Daoy (cell line): Measurements from ENCODE around the gene ATP10B. TPM values are rescaled to one million over a fixed set of nuclear protein-coding genes. Genes with fewer than 3 reads are reported as not detected.
"Not testable (repeated sequence)": the region's sequence is repeated elsewhere in the genome, so short reads cannot be mapped to it uniquely, and the experiment has no call there.

Experiments
- DNase-seq: peaks from one replicate; pipeline ENCODE4 v3.0.0-alpha.2; 2015; ENCODE audit warnings: low read depth
- total RNA-seq: library from RNA; depleted of rRNA; stranded (reverse); fragments of >200 nt; shearing (Covaris generic); gene quantifications from 2 replicates; pipeline ENCODE4 v1.2.3, GENCODE V29; 2014; rRNA removed

The ATP10B gene, protein sequence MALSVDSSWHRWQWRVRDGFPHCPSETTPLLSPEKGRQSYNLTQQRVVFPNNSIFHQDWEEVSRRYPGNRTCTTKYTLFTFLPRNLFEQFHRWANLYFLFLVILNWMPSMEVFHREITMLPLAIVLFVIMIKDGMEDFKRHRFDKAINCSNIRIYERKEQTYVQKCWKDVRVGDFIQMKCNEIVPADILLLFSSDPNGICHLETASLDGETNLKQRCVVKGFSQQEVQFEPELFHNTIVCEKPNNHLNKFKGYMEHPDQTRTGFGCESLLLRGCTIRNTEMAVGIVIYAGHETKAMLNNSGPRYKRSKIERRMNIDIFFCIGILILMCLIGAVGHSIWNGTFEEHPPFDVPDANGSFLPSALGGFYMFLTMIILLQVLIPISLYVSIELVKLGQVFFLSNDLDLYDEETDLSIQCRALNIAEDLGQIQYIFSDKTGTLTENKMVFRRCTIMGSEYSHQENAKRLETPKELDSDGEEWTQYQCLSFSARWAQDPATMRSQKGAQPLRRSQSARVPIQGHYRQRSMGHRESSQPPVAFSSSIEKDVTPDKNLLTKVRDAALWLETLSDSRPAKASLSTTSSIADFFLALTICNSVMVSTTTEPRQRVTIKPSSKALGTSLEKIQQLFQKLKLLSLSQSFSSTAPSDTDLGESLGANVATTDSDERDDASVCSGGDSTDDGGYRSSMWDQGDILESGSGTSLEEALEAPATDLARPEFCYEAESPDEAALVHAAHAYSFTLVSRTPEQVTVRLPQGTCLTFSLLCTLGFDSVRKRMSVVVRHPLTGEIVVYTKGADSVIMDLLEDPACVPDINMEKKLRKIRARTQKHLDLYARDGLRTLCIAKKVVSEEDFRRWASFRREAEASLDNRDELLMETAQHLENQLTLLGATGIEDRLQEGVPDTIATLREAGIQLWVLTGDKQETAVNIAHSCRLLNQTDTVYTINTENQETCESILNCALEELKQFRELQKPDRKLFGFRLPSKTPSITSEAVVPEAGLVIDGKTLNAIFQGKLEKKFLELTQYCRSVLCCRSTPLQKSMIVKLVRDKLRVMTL (N-terminal part only)
- total RNA-seq: not detected in 2 replicates

DNA sequence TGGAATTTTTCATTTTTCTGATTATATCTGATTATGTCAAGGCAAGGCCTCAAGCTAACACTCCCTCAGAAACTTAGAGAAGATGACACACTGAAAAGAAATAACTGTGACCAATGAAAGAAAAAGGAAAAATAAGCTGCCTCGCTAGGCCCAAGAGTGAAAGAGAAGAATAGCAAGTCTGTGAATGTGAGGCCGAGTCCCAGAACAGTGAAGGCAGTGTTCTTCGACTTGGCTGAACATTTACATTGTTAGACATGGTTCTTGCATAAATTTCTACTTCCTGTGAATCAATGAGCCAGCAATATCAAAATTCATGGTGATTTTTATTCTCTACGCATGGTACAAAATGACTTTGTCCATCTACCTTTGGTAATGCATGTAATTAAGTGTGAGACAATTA lies at the start of gene ATP10B:
Gene ATP10B (minus strand): TSS at position 163 of the 400 bp plus-strand sequence. CDS start 164,137 bp downstream, outside the sequence.
- DNase-seq: no peak

DNA sequence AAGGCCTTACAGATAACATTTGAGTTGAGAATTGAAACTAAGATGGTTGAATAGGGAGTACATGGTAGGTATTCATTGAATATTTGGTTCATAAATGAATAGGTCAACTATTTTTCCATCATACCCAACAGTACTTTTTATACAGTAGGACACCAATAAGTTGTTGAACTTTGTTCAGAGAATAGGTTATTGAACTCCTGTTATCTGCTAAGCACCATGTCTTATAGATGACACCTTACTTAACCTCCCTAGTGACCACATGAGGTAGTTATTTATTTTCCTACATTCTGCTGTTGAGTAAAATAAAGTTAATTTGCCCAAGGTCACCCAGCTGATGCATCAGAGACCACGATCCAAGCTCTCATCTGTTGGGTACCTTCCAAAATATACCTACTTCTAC lies 49.6 kb upstream of the ATP10B start:
- no peak for DNase-seq

DNA sequence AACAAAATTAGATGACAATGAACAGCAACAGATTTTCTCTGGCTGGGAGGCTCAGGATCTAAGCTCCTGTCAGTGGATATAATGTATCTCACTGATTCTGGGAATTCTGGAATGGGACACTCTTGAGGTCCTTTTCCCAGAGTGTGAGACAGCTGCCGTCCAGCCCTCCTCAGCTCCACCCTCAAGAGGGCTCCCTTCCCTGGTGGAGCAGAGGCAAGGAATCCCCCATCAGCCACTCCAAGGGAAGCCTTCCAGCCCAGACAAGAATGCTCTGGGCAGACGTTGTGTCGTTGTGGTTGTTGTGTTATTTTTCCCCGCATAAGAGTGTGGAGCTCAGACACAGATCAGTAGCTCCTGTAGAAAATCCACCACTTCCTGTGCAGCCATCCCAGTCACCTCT lies 47.7 kb upstream of the ATP10B start:
- DNase-seq: no peak

DNA sequence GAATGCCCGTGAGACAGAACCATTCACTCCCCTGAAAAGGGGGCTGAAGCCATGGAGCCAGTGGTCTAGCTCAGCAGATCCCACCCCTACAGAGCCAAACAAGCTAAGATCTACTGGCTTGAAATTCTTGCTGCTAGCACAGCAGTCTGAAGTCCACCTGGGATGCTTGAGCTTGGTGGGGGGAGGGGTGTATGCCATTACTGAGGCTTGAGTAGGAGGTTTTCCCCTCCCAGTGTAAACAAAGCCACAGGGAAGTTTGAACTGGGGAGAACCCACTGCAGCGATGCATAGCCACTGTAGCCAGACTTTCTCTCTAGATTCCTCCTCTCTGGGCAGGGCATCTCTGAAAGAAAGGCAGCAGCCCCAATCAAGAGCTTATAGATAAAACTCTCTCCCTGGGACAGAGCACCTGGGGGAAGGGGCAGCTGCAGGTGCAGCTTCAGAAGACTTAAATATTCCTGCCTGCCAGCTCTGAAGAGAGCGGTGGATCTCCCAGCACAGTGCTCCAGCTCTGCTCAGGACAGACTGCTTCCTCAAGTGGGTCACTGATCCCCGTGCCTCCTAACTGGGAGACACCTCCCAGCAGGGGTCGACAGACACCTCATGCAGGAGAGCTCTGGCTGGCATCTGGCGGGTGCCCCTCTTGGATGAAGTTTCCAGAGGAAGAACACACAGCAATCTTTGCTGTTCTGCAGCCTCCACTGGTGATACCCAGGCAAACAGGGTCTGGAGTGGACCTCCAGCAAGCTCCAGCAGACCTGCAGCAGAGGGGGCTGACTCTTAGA lies 41.4 kb upstream of the ATP10B start:
- DNase-seq: not testable (repeated sequence)

DNA sequence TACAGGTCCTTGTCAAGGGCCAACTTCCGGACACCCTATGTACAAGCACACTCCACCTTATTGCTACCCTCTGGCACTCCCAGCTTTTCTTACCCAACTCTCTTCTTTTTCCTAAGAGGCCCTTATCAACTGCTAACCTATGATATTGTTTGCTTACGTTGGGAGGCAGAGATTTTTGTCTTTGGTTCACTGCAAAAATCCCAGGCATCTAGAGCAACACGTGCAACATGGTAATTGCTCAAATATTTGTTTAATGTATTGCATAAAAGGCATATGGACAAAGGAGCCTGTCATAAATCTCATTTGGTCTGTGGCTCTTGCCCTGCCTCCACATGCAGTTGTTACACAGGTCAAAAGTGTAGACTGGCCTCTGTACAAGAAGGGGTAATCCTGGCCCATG lies 35.8 kb upstream of the ATP10B start:
- DNase-seq: no peak

DNA sequence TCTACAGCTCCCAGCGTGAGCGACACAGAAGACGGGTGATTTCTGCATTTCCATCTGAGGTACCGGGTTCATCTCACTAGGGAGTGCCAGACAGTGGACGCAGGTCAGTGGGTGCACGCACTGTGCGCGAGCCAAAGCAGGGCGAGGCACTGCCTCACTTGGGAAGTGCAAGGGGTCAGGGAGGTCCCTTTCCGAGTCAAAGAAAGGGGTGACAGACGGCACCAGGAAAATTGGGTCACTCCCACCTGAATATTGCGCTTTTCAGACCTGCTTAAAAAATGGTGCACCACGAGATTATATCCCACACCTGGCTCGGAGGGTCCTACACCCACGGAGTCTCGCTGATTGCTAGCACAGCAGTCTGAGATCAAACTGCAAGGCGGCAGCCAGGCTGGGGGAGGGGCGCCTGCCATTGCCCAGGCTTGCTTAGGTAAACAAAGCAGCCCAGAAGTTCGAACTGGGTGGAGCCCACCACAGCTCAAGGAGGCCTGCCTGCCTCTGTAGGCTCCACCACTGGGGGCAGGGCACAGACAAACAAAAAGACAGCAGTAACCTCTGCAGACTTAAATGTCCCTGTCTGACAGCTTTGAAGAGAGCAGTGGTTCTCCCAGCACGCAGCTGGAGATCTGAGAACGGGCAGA lies 21.7 kb upstream of the ATP10B start:
- DNase-seq: not testable (repeated sequence)

DNA sequence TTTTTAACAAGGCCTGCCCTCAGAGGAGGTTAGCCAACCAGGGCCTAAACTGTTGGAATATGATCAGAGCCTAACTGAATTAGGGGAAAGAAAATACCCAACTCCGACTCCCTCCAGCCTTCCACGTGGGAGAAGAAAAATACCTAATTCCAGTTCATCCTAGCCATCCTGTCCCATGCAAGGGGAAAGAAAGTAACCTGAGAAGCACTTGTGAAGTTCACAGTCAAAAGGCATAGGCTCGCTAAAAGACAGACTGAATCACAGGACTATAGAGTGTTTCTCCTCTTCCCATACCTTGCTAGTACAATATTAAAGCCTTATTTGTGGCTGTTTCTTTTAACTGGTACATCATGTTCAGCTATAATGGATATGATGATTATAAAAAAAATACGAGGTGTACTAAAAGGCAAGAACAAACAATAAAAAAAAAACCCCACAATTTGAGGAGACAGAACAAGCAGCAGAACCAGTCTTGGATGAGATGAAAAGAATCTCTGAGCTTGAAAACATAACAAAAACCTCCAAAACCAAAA lies 18.0 kb upstream of the ATP10B start:
- DNase-seq: no peak

DNA sequence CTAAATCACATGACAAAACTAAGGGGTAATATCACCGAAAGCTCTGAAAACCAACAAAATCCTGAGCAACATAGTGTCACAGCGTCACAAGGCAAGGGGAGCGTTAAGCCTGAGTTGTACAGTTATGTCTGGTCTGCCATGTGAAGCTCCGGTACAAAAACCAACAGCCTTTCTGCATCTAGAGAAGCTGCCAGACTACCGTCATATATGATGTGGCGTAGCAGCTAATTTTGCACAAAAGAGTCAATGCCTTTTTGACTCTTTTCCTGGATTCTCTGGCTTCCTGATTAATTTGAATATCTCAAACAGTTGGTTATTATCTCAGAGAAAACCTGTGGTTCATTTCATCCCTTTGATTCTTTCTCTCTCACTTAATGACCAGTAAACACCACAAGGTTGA lies 16.0 kb upstream of the ATP10B start:
- no peak for DNase-seq

DNA sequence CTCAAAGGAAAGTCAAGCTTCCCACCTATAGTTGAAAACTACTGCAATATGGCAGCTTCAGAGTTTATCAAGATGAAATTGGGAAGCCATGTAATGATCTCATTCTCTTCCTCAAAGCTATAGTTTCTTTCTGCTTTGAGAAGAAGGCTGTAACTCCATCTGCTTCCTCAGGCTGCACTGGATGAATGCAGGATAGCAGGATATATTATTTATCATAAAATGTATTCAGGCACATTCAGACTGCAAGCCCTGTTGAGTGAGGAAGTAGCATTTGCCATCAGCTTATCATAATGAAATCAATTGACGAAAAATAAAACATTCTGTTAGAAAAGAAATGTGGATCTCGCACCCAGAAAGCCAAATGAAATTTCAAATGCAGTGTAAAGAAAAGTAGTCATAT lies 560 bp downstream of the ATP10B start:
- DNase-seq: no peak

DNA sequence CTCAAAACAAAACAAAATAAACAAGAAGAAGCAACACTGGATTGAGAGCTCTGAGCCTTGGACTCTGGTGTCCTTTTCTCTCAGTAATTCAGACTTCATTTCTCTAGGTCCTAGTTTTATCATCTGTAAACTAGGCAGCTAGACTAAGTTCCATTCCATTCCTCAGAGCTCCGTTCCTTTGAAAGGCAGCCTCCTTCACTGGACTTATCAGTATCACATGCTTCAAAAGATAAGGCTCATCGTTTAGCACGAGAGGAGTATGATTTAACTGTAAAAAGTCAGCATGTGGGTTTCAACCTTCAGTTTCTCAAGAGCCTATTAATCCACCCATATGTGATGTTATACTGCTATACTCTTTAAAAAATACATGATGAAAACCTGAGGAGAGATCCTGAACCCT lies 1.6 kb downstream of the ATP10B start:
- no peak for DNase-seq

DNA sequence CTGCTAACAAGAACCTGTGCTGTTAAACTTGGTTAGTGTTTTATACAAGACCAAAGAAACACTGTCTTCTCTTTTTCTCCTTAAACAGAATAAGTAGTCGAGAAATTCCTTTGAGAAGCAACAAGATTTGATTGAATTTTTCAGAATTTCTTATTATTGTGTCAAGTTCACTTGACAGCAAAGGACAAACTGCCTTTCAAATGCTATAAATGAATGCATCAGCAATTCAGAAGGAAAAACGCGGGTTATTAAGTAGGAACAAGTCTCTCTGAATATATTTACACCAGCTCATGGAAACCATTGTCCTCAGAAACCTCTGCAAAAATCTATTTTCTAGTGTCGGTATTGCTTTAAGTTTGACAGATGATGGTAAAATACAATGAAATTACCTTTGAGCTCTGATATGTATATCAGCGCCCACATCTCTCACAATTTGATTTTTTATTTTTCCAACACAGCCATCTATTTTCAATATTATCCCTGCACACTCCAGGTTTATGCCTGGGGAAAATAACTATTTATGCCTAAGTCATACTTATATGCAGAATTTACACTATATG lies 4.4 kb downstream of the ATP10B start:
- DNase-seq: no peak

DNA sequence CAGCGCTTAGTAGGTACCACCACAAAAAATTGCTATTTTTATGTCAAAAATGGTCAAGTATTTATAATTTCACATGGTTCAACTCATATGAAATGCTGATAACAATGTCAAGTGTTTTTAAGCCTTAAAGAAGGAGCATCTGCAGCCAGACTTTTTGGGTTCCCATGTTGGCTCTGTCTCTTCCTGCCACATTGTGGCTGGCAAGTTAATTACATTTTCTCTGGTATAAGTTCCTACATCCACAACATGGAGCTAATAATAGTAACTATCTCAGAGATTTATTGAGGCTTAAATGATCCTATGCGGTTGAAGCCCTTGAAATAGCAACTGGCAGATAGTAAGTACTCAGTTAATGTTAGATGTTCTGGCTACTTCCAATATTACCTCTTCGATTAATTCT lies 5.4 kb downstream of the ATP10B start:
- DNase-seq: no peak

DNA sequence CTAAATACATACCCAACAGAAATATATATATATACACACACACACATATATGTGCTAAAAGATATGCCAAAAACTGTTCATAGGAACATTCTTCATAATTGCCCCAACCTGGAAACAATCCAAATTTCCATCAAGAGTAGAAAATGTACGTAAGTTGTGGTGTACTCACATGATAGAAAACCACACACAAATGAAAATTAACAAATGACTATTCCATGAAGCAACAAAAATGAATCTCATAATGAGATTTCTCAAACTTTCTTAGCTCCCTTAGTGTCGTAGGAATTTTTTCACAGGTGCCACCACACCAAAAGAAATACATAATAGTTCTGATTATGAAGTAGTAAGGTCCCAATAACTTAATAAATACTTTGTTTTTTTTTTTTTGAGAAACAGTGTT lies 7.8 kb downstream of the ATP10B start:
- no peak for DNase-seq

DNA sequence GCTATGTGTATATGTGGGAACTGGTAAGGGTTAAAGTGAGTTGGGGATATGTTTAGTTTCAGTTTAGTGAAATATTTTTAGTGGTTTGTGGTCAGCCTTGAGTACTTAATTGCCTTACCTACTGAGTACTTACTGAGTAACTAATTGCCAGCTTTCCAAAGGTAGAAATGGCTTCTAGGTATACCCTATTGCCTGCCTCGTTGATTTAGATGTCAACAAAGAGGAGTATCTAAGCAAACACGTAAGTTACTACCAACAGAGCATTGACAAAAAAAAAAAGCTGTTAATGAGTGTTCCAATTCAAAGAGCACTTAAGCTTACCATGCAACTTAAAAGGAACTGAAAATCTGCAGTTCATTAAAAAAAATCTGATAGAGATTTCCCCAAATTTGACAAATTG lies 8.8 kb downstream of the ATP10B start:
- DNase-seq: no peak

DNA sequence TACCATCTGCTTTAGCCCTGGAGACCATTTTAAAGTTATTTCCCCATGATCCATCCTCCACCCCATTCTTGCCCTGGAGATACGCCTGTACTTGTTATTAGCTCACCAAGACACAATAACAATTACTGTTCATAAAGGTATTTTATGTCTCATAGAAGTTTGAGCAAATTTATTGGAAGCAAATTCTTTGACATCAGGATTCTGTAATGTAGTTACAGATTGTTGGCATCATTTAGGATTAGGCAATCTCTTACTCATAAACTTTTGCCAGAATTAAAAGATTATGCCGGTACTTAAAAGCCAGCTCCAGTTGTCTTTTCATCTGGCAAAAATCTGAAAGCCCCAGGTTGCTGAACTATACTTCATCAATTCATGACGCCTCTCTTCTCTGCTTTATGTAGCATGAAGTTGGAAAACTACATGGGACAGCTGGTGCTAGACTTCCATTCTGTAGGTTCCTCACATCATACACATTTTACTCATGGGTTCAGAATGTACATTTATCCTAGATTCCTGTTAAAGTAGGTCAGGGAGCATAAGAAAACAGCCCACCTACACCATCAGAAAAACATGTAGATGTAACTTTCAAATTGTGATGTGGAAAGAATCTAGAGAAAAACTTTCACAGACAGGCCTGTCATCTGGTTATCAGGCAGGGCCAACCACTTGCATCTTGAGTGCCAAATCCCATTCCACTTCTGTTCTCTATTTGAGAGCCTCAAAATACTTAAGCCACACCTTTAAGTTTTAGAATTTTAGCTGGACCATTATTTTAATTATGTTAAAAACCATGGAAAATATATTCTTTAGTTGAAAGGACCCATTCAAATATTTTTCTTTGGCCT lies 14.0 kb downstream of the ATP10B start:
- no peak for DNase-seq

DNA sequence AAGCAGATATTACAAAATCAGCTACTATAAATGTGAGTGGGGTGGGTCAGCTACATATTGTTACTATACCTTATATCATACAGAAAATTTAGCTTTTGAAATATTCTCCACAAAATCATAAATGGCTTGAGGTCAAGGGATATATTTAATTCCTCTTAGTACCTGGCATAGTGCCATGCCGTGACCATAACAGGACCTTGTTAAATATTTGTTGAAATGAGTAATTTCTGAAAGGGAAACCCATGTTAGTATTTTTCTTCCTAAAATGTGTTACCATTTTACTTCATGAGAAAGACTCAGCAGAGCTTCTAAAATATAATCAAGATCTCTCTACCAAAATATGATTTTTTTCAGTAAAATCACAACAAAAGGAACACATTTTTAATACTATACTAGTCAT lies 14.8 kb downstream of the ATP10B start:
- DNase-seq: no peak

DNA sequence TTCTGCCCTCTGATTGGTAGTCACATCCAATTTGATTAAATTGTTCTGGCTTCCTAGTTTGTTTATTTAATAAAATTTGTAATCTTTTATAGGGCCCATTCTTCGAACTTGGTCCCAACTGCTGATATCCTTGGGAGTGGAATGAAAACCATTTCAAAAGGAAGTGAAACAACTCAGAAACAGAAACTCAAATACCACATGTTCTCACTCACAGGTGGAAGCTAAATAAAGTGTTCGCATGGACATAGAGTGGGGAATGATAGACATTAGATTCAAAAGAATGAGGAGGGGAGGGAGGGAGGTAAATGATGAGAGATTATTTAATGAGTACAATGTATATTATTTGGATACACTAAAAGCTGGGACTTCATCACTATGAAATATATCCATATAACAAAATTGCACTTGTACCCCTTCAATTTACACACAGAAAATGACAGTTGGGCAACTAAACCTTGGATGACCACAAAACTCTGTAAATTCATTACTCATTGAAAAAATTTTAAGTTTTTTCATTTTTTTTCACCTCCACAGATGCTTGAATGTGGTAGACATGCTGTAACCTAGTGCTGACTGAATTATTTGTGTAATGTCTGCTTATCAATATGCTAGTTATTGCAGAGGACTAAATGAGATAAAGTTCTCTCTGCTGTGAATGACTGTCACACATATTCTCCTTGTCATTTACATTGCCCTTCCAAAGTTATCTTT lies 16.0 kb downstream of the ATP10B start:
- DNase-seq: no peak

DNA sequence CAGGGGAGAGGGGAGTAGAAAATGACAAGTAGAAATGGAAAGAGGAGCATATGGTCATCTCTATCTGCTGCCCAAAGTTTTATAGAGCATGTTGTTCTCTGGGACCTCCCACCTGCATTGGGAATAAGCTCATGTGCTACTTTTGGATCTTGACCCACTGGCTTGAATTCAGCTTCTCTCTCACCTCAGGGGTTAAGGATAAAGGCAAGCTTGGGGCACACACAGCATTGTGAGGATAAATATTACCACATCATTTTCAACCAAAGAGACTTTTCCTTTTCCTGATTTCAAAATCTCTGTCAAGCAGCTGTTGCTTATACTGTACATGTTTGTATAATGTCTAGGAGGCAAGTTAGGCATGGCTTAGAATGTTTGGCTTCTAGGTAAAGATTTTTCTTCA lies 16.6 kb downstream of the ATP10B start:
- no peak for DNase-seq

DNA sequence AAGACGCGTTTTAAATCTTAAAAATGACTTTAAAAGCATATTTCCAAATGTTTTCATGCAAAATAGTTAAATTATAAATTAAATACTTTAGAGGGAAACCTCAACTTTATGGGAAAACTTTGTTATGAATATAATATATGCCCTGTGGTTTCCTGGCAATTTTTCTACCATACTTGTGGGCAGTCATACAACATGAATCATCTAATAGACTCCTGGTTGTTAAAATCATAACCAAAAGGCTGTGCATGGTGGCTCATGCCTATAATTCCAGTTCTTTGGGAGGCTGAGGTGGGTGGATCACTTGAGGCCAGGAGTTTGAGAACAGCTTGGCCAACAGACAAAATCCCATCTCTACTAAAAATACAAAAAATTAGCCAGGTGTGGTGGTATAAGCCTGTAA lies 18.2 kb downstream of the ATP10B start:
- no peak for DNase-seq
